SK-N-MC (cell line): Measurements from ENCODE around the gene RUNX2.

Experiments used
- EZH2 ChIP-seq: fragments of 200-600 bp; sonication (generic); IDR thresholded peaks from one replicate; pipeline ENCODE4 v1.6.1; 2017; ENCODE audit warnings: antibody characterized with exemption
- FOXP2 ChIP-seq: optimal IDR thresholded peaks from 2 replicates; pipeline ENCODE3; 2011; ENCODE audit warnings: mild to moderate bottlenecking, moderate library complexity; ENCODE audit not compliant: insufficient read depth; ENCODE audit errors: extremely low read length, control extremely low read depth

DNA sequence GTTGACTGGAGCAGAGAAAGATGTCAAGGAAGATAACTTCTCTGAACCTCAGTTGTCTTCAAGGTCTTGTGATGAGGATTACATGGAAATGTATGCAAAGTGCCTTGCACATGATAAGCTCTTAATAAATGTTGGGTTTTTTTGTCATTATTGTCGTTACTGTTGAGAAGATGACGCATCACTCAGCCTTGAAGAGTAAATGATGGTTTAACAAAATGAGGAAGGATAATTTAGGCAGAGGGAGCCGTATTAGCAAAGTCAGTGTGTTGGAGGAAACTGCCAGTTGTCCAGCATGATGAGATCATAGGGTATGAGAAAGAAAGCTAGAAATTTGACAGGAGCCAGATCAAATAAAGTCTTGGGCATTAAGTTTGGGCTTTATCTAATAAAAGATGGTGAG, 58.4 kb downstream of the RUNX2 start:
- TF ChIP-seq EZH2 (no peak), FOXP2 (no peak)
